ENCODE results near the gene FGF14.

FGF14 gene

DNA sequence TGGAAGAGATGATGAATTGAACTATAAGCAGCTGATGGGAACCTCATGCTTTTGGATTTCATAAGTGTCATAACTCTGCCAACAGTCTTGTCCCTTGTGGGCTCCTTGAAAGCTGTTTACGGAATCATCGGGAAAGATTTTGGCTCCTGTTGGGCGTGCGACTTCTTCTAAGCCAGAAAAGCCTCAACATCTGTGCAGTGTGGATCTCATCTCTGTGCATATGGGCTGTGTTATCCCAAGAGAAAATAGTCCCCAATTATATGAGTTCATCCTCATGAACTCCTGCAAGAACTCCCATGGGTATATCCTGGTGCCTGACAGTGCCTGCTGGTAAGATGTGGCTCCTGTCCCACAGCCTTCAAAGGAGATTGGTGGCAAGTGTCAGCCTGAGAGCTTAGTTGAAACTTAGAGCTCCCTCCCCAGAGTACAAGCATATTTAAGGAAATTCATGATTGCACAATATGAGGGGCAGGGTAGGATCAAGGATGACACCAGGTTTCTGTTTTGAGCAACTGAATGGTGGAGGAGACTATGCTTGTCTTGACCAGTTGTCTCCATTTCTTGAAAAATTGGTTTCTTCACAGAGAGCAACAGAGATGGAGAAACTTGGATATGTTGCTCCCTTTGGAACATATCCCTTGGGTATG is 705.9 kb downstream of the FGF14 start:
- H2BK12ac ChIP-seq (ENCODE audit: low read length), result no peak overlapping the region
- H2BK5ac ChIP-seq (ENCODE audit: low read length), result no peak overlapping the region
- no peak overlapping the region for H3K14ac ChIP-seq (ENCODE audit: low read length)
- no peak overlapping the region for H3K4me3 ChIP-seq (ENCODE audit: low read length in 2 of 2)
- H3K9ac ChIP-seq (ENCODE audit: low read depth, low read length, poor library complexity), result no peak overlapping the region
- no peaks in the 10 kb centered on the region for H3K79me1 ChIP-seq (ENCODE audit: low read depth, low read length)
- DNase-seq (ENCODE audit: low spot score), result no peak
- H4K91ac ChIP-seq (ENCODE audit: low read depth, low read length, poor library complexity), result no peak overlapping the region
- no peaks in the 10 kb centered on the region for H3K36me3 ChIP-seq (replicated peaks in 1 of 2; ENCODE audit: control insufficient read depth in 2 of 2, insufficient read depth in 2 of 2, low read length in 2 of 2)
- H2AK5ac ChIP-seq (ENCODE audit: low read depth, low read length), result no peak overlapping the region
- no CpG with 5 or more reads among the region's 4 CpGs for WGBS, 2 donors (ENCODE audit: extremely low coverage in 2 of 2, insufficient read length in 2 of 2, insufficient replicate concordance in 1 of 2)
- H4K8ac ChIP-seq (ENCODE audit: low read depth, low read length), result no peak overlapping the region
- H3K18ac ChIP-seq (ENCODE audit: low read length), result no peak overlapping the region
- no peak overlapping the region for H2BK15ac ChIP-seq (ENCODE audit: low read length)
- H2AFZ ChIP-seq (ENCODE audit: low read length), result no peak overlapping the region
- H3K23ac ChIP-seq (ENCODE audit: low read depth, low read length, poor library complexity), result no peak overlapping the region
- H3K27ac ChIP-seq (replicated peaks; ENCODE audit: low read length), result no peak overlapping the region
- H3K4me1 ChIP-seq (ENCODE audit: control insufficient read depth in 2 of 2, insufficient read depth in 1 of 2, low read depth in 1 of 2, low read length in 2 of 2), result no peaks in the 10 kb centered on the region
- H3K9me3 ChIP-seq (replicated peaks in 1 of 2; ENCODE audit: control insufficient read depth in 2 of 2, insufficient read depth in 1 of 2, low read depth in 1 of 2, low read length in 2 of 2), result no peaks in the 10 kb centered on the region
- H3K4ac ChIP-seq (ENCODE audit: low read length), result no peak overlapping the region
- H3K27me3 ChIP-seq (ENCODE audit: control insufficient read depth in 3 of 3, insufficient read depth in 3 of 3, low read depth in 1 of 3, low read length in 3 of 3), result peaks cover 0 to 2% (median 0%) of the 10 kb centered on the region in 3 experiments
- no peak overlapping the region for H2BK120ac ChIP-seq (ENCODE audit: low read depth, low read length)
- H3K4me2 ChIP-seq (ENCODE audit: insufficient read depth, low read length, poor library complexity, severe bottlenecking), result no peak overlapping the region

DNA sequence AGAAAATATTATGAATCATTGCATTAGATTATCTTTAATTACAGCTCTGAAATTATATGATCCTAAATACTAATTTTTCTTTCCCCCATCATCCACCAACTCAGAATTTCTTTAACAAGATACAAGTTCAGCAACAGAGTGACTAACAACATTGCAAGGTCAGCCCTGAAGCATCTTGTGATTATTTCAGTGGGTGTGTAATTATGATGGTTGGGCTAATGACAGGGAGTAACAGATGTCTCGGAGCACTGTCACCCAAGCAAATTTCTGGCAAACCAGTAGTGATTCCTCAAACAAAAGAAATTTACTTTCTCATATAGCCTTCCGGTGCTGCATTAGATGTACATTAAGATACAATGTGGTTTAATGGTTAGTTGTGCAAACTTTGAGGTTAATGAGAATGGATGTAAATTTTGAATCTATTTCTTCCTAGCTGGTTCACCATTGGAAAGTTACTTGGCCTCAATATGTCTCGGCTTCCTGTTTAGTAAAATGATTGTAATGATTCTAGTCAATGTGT is 710.4 kb downstream of the FGF14 start:
- Histone ChIP-seq H3K9ac (ENCODE audit: low read depth, low read length, poor library complexity) (no peak overlapping the region), H2AFZ (ENCODE audit: low read length) (no peak overlapping the region), H3K18ac (ENCODE audit: low read length) (no peak overlapping the region), H3K4me3 (ENCODE audit: low read length in 2 of 2) (no peak overlapping the region), H3K23ac (ENCODE audit: low read depth, low read length, poor library complexity) (no peak overlapping the region), H2BK15ac (ENCODE audit: low read length) (no peak overlapping the region), H3K4me2 (ENCODE audit: insufficient read depth, low read length, poor library complexity, severe bottlenecking) (no peak overlapping the region), H3K4ac (ENCODE audit: low read length) (no peak overlapping the region), H2BK120ac (ENCODE audit: low read depth, low read length) (no peak overlapping the region), H3K14ac (ENCODE audit: low read length) (no peak overlapping the region), H3K36me3 (replicated peaks in 1 of 2; ENCODE audit: control insufficient read depth in 2 of 2, insufficient read depth in 2 of 2, low read length in 2 of 2) (no peaks in the 10 kb centered on the region), H3K27ac (replicated peaks; ENCODE audit: low read length) (no peak overlapping the region), H2BK5ac (ENCODE audit: low read length) (no peak overlapping the region), H4K91ac (ENCODE audit: low read depth, low read length, poor library complexity) (no peak overlapping the region), H2AK5ac (ENCODE audit: low read depth, low read length) (no peak overlapping the region), H2BK12ac (ENCODE audit: low read length) (no peak overlapping the region), H3K4me1 (ENCODE audit: control insufficient read depth in 2 of 2, insufficient read depth in 1 of 2, low read depth in 1 of 2, low read length in 2 of 2) (no peaks in the 10 kb centered on the region), H3K27me3 (ENCODE audit: control insufficient read depth in 3 of 3, insufficient read depth in 3 of 3, low read depth in 1 of 3, low read length in 3 of 3) (peaks cover 0 to 2% (median 0%) of the 10 kb centered on the region in 3 experiments), H4K8ac (ENCODE audit: low read depth, low read length) (no peak overlapping the region), H3K79me1 (ENCODE audit: low read depth, low read length) (no peaks in the 10 kb centered on the region), H3K9me3 (replicated peaks in 1 of 2; ENCODE audit: control insufficient read depth in 2 of 2, insufficient read depth in 1 of 2, low read depth in 1 of 2, low read length in 2 of 2) (no peaks in the 10 kb centered on the region)
- WGBS, 2 donors (ENCODE audit: extremely low coverage in 2 of 2, insufficient read length in 2 of 2, insufficient replicate concordance in 1 of 2), result no CpG with 5 or more reads among the region's 3 CpGs
- no peak for DNase-seq (ENCODE audit: low spot score)

DNA sequence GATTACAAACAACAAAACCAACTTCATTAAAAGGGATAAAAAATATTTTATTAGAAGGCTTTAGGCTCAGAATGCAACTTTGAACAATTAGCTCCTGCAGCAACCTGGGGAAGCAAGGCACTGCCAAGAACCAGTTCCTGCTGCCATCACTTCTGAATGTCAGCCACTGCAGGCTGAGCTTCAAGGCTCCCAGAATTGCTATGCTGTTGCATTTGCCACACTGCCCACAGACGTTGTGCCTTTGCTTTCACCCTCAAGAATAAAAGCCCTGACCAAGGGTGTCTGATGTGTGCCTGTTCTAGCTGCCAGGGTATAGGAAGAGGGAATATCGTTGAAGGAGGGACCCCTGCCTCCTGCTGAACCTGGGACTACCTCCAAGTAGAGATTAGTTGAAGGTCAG is 711.0 kb downstream of the FGF14 start:
- no peaks in the 10 kb centered on the region for H3K79me1 ChIP-seq (ENCODE audit: low read depth, low read length)
- H2BK5ac ChIP-seq (ENCODE audit: low read length), result no peak overlapping the region
- no peak overlapping the region for H3K14ac ChIP-seq (ENCODE audit: low read length)
- no peak overlapping the region for H3K9ac ChIP-seq (ENCODE audit: low read depth, low read length, poor library complexity)
- H3K4me2 ChIP-seq (ENCODE audit: insufficient read depth, low read length, poor library complexity, severe bottlenecking), result no peak overlapping the region
- no peak overlapping the region for H2BK15ac ChIP-seq (ENCODE audit: low read length)
- H3K4ac ChIP-seq (ENCODE audit: low read length), result no peak overlapping the region
- H2BK12ac ChIP-seq (ENCODE audit: low read length), result no peak overlapping the region
- H2BK120ac ChIP-seq (ENCODE audit: low read depth, low read length), result no peak overlapping the region
- no peak overlapping the region for H4K8ac ChIP-seq (ENCODE audit: low read depth, low read length)
- peaks cover 0 to 2% (median 0%) of the 10 kb centered on the region in 3 experiments for H3K27me3 ChIP-seq (ENCODE audit: control insufficient read depth in 3 of 3, insufficient read depth in 3 of 3, low read depth in 1 of 3, low read length in 3 of 3)
- H3K4me3 ChIP-seq (ENCODE audit: low read length in 2 of 2), result no peak overlapping the region
- H4K91ac ChIP-seq (ENCODE audit: low read depth, low read length, poor library complexity), result no peak overlapping the region
- no peak overlapping the region for H3K18ac ChIP-seq (ENCODE audit: low read length)
- no peak overlapping the region for H2AFZ ChIP-seq (ENCODE audit: low read length)
- DNase-seq (ENCODE audit: low spot score), result no peak
- WGBS, 2 donors (ENCODE audit: extremely low coverage in 2 of 2, insufficient read length in 2 of 2, insufficient replicate concordance in 1 of 2), result no CpG with 5 or more reads among the region's 2 CpGs
- no peaks in the 10 kb centered on the region for H3K36me3 ChIP-seq (replicated peaks in 1 of 2; ENCODE audit: control insufficient read depth in 2 of 2, insufficient read depth in 2 of 2, low read length in 2 of 2)
- H2AK5ac ChIP-seq (ENCODE audit: low read depth, low read length), result no peak overlapping the region
- no peaks in the 10 kb centered on the region for H3K4me1 ChIP-seq (ENCODE audit: control insufficient read depth in 2 of 2, insufficient read depth in 1 of 2, low read depth in 1 of 2, low read length in 2 of 2)
- no peak overlapping the region for H3K23ac ChIP-seq (ENCODE audit: low read depth, low read length, poor library complexity)
- no peaks in the 10 kb centered on the region for H3K9me3 ChIP-seq (replicated peaks in 1 of 2; ENCODE audit: control insufficient read depth in 2 of 2, insufficient read depth in 1 of 2, low read depth in 1 of 2, low read length in 2 of 2)
- H3K27ac ChIP-seq (replicated peaks; ENCODE audit: low read length), result no peak overlapping the region

DNA sequence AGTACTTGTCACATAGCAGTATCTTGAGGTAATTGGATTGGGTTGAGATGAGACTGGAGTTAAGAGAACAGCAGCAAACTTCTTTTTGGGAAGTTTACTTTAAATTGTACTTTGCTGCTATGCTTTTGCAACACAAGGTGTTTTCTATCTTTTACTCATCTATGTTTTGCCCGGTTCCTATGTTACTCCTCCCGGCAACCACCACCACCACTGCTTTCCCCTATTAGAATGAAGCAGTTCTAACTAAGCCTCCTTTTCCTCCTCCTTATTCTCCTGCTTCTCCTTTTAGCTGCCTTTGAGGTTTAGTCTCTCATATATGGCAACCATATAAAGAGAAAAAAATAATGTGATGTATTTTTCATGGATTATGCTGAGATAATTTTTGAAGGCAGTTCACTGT is 715.8 kb downstream of the FGF14 start:
- Histone ChIP-seq H2AK5ac (ENCODE audit: low read depth, low read length) (no peak overlapping the region), H3K4me1 (ENCODE audit: control insufficient read depth in 2 of 2, insufficient read depth in 1 of 2, low read depth in 1 of 2, low read length in 2 of 2) (no peaks in the 10 kb centered on the region), H2AFZ (ENCODE audit: low read length) (no peak overlapping the region), H3K14ac (ENCODE audit: low read length) (no peak overlapping the region), H3K27me3 (ENCODE audit: control insufficient read depth in 3 of 3, insufficient read depth in 3 of 3, low read depth in 1 of 3, low read length in 3 of 3) (no peaks in the 10 kb centered on the region), H4K8ac (ENCODE audit: low read depth, low read length) (no peak overlapping the region), H3K36me3 (replicated peaks in 1 of 2; ENCODE audit: control insufficient read depth in 2 of 2, insufficient read depth in 2 of 2, low read length in 2 of 2) (no peaks in the 10 kb centered on the region), H3K27ac (replicated peaks; ENCODE audit: low read length) (no peak overlapping the region), H3K9me3 (replicated peaks in 1 of 2; ENCODE audit: control insufficient read depth in 2 of 2, insufficient read depth in 1 of 2, low read depth in 1 of 2, low read length in 2 of 2) (no peaks in the 10 kb centered on the region), H2BK5ac (ENCODE audit: low read length) (no peak overlapping the region), H2BK15ac (ENCODE audit: low read length) (no peak overlapping the region), H2BK120ac (ENCODE audit: low read depth, low read length) (no peak overlapping the region), H2BK12ac (ENCODE audit: low read length) (no peak overlapping the region), H3K18ac (ENCODE audit: low read length) (no peak overlapping the region), H3K79me1 (ENCODE audit: low read depth, low read length) (no peaks in the 10 kb centered on the region), H3K4ac (ENCODE audit: low read length) (no peak overlapping the region), H3K23ac (ENCODE audit: low read depth, low read length, poor library complexity) (no peak overlapping the region), H3K4me3 (ENCODE audit: low read length in 2 of 2) (no peak overlapping the region), H4K91ac (ENCODE audit: low read depth, low read length, poor library complexity) (no peak overlapping the region), H3K4me2 (ENCODE audit: insufficient read depth, low read length, poor library complexity, severe bottlenecking) (no peak overlapping the region), H3K9ac (ENCODE audit: low read depth, low read length, poor library complexity) (no peak overlapping the region)
- DNase-seq (ENCODE audit: low spot score), result no peak
- WGBS, 2 donors (ENCODE audit: extremely low coverage in 2 of 2, insufficient read length in 2 of 2, insufficient replicate concordance in 1 of 2), result no CpG with 5 or more reads among the region's 2 CpGs

All from neuronal stem cell (in vitro differentiated cells).